Sigmoid colon (tissue), 7 donors: Measurements from ENCODE around the gene STPG1. TPM values are rescaled to one million over a fixed set of nuclear protein-coding genes. Genes with fewer than 3 reads are reported as not detected.
A peak's percentile ranks its signal among the peaks of the same experiment; 100 is the strongest.
"Not testable (repeated sequence)": the region's sequence is repeated elsewhere in the genome, so short reads cannot be mapped to it uniquely, and the experiment has no call there.

Experiments used
- DNase-seq: peaks from one replicate; pipeline ENCODE4 v3.0.0-alpha.2; 2019
- H3K27ac ChIP-seq, 4 donors: fragments of 200-600 bp; sonication (generic); one replicate each; pipeline ENCODE4 v1.5.1; 2016 to 2019; ENCODE audit warnings: mild to moderate bottlenecking in 1 of 4
- H3K27me3 ChIP-seq, 3 donors: fragments of 200-600 bp; sonication (generic); one replicate each; pipeline ENCODE4 v1.5.1; 2019; ENCODE audit warnings: mild to moderate bottlenecking in 1 of 3
- H3K36me3 ChIP-seq, 4 donors: fragments of 200-600 bp; sonication (generic); one replicate each; pipeline ENCODE4 v1.5.1; 2016 to 2019
- H3K4me1 ChIP-seq, 4 donors: fragments of 200-600 bp; sonication (generic); one replicate each; pipeline ENCODE4 v1.5.1; 2017 to 2019
- H3K4me3 ChIP-seq, 4 donors: fragments of 200-600 bp; sonication (generic); one replicate each; pipeline ENCODE4 v1.5.1; 2017 to 2019; ENCODE audit warnings: mild to moderate bottlenecking in 2 of 4, moderate library complexity in 1 of 4
- H3K9me3 ChIP-seq, 4 donors: fragments of 200-600 bp in 3 of 4; sonication (generic) in 3 of 4; one replicate each; pipeline versions ENCODE4 v1.5.1 to v1.6.1; 2013 to 2019
- EP300 ChIP-seq, 4 donors: sonication (generic); formaldehyde crosslinking; IDR thresholded peaks; one replicate each; pipeline ENCODE4 v1.6.1; 2017; ENCODE audit warnings: antibody characterized with exemption in 4 of 4
- POLR2A ChIP-seq, 2 donors: fragments of 450-650 bp; IDR thresholded peaks; one replicate each; pipeline ENCODE4 v1.6.1; 2016; ENCODE audit warnings: antibody characterized with exemption in 2 of 2, mild to moderate bottlenecking in 2 of 2, moderate library complexity in 2 of 2
- POLR2AphosphoS5 ChIP-seq, 4 donors: sonication (generic); formaldehyde crosslinking; IDR thresholded peaks; one replicate each; pipeline ENCODE4 v1.6.1; 2017; ENCODE audit warnings: antibody characterized with exemption in 4 of 4
- WGBS, 2 donors: extraction: QIAGEN DNeasy Blood & Tissue Kit; methylation state at CpG; one replicate each; pipeline ENCODE4 v1.1.7; 2013; 5-methylcytosine and 5-hydroxymethylcytosine counted together
- intact Hi-C: fragments of 100-400 bp; cut with DNase I; formaldehyde crosslinking; loops from one replicate; pipeline ENCODE4 v1.15.1; 2023
- polyA plus RNA-seq, 3 donors: library from polyadenylated mRNA; stranded (reverse); fragments of 200-250 nt; gene quantifications; one replicate each; pipeline ENCODE4 v1.2.3, GENCODE V29; 2013
- total RNA-seq, 4 donors: library from RNA; depleted of rRNA; stranded (reverse); fragments of >200 nt; gene quantifications; one replicate each; pipeline ENCODE4 v1.1.0, GENCODE V29; 2016
- TF ChIP-seq, protein P1 (sequence below), 4 experiments: fragments of 450-650 bp in 3 of 4; fragments of 200-600 bp in 1 of 4; IDR thresholded peaks; one replicate each; pipeline ENCODE4 v1.5.1; 2016 to 2019; ENCODE audit warnings: antibody characterized with exemption in 4 of 4, mild to moderate bottlenecking in 3 of 4, moderate library complexity in 2 of 4
- donor health status: healthy with polysubstance abuse.
- donor health status: Bipolar disorder and iron deficiency.
- donor health status: healthy.

The STPG1 gene
- total and polyA plus RNA-seq, 7 donors = 2.3 to 12.7 (median 4.6) TPM

DNA sequence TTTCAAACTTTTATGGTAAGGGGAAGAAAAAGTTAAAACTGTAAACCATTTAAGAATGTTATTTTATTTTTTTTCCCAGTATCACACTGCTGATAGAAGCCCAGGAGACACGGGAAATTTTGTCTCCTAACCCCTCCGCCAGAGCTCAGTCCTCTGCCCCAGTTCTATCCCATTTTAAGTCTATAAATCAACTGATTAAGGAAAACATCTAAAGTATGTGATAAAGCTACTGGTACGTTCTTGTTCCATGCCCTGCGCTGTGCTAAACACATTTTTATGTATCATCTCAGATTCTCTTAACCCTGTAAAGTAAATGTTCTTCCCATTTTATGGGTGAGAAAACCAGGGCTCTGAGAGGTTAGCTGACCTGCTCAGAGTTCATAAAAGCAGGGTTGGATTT is 36.7 kb upstream of the STPG1 start:
- intact Hi-C loops = no loop called here
- H3K27me3 ChIP-seq = no peaks in the 10 kb centered on the region
- TF ChIP-seq POLR2A (IDR thresholded peaks at IDR 0.05) = no peak
- no peak for TF ChIP-seq EP300 (IDR thresholded peaks at IDR 0.05)
- no peak for TF ChIP-seq POLR2AphosphoS5 (IDR thresholded peaks at IDR 0.05)
- TF ChIP-seq, protein P1, sequence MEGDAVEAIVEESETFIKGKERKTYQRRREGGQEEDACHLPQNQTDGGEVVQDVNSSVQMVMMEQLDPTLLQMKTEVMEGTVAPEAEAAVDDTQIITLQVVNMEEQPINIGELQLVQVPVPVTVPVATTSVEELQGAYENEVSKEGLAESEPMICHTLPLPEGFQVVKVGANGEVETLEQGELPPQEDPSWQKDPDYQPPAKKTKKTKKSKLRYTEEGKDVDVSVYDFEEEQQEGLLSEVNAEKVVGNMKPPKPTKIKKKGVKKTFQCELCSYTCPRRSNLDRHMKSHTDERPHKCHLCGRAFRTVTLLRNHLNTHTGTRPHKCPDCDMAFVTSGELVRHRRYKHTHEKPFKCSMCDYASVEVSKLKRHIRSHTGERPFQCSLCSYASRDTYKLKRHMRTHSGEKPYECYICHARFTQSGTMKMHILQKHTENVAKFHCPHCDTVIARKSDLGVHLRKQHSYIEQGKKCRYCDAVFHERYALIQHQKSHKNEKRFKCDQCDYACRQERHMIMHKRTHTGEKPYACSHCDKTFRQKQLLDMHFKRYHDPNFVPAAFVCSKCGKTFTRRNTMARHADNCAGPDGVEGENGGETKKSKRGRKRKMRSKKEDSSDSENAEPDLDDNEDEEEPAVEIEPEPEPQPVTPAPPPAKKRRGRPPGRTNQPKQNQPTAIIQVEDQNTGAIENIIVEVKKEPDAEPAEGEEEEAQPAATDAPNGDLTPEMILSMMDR (IDR thresholded peaks at IDR 0.05) = no peak
- no peaks in the 10 kb centered on the region for H3K4me1 ChIP-seq
- 86 to 90% methylated on average over 4 of the region's 4 CpGs for WGBS, 2 donors
- H3K27ac ChIP-seq = no peak overlapping the region
- DNase-seq = no peak
- no peak overlapping the region for H3K4me3 ChIP-seq
- H3K36me3 ChIP-seq = peaks cover 3 to 87% (median 12%) of the 10 kb centered on the region in 4 donors
- H3K9me3 ChIP-seq = no peaks in the 10 kb centered on the region

DNA sequence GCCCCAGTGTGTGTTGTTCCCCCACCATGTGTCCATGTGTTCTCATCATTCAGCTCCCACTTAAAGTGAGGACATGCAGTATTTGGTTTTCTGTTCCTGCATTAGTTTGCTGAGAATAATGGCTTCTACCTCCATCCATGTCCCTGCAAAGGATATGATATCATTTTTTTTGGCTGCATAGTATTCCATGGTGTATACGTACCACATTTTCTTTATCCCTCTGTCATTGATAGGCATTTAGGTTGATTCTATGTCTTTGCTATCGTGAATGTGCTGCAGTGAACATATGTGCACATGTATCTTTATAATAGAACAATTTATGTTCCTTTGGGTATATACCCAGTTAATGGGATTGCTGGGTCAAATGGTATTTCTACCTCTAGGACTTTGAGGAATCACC is 32.9 kb upstream of the STPG1 start:
- intact Hi-C loops, H3K27me3 ChIP-seq: not testable (repeated sequence)

DNA sequence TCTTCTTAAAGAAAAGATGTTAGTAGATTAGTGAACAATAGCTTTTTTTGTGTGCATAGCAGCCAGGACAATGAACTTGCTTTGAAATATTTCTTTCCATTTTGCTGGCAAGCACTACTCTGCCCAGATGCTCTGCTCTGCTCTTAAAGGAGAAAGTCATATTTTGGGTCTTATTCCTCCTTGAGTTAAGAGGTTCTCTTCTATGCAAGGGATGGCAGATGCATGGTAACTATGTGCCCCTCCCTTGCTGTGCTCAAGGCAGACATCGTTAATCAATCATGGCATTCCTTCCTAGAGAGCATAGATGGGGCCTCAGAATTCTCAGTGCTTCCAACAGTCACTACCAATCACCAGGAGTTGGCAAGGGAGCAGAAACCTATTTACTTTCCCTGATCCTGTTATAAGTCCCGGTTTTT is 29.7 kb upstream of the STPG1 start:
- H3K36me3 ChIP-seq = peaks cover 0 to 29% (median 4%) of the 10 kb centered on the region in 4 donors
- H3K4me3 ChIP-seq = no peak overlapping the region
- H3K4me1 ChIP-seq = peaks cover 0 to 24% (median 21%) of the 10 kb centered on the region in 4 donors
- peak overlapping the region in 2 of 4 donors; percentile 4 to 37 for H3K27ac ChIP-seq
- no peaks in the 10 kb centered on the region for H3K27me3 ChIP-seq
- no peak for TF ChIP-seq POLR2A (IDR thresholded peaks at IDR 0.05)
- TF ChIP-seq POLR2AphosphoS5 (IDR thresholded peaks at IDR 0.05) = no peak
- TF ChIP-seq, protein P1 (IDR thresholded peaks at IDR 0.05) = no peak
- no peak for TF ChIP-seq EP300 (IDR thresholded peaks at IDR 0.05)
- WGBS, 2 donors = 56 to 73% methylated on average over 2 of the region's 2 CpGs
- DNase-seq = no peak
- H3K9me3 ChIP-seq = no peaks in the 10 kb centered on the region
- intact Hi-C loops = no loop called here

More for the DNA sequence above, 32.9 kb upstream of the STPG1 start:
- 94 to 98% methylated on average over 2 of the region's 2 CpGs for WGBS, 2 donors
- H3K4me1 ChIP-seq = peaks cover 0 to 18% (median 15%) of the 10 kb centered on the region in 4 donors
- peaks cover 1 to 59% (median 7%) of the 10 kb centered on the region in 4 donors for H3K36me3 ChIP-seq
- H3K4me3 ChIP-seq, H3K9me3 ChIP-seq, H3K27ac ChIP-seq, DNase-seq: not testable (repeated sequence)

DNA sequence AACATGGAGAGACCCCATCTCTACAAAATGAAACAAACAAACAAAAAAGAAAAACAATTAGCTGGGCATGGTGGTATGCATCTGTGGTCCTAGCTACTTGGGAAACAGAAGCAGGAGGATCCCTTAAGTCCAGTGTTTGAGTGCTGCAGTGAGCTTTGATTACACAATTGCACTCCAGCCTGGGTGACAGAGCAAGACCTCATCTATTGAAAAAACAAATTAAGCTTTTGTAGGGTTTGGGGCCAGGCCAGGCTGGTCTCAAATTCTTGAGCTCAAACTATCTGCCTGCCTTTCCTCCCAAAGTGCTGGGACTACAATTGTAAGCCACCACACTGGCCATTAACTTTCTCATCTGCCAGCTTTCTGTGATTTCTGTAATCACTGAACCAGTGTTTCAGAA is 29.2 kb upstream of the STPG1 start:
- H3K4me1 ChIP-seq = peaks cover 0 to 29% (median 26%) of the 10 kb centered on the region in 4 donors
- peaks cover 0 to 24% (median 4%) of the 10 kb centered on the region in 4 donors for H3K36me3 ChIP-seq
- H3K4me3 ChIP-seq = no peak overlapping the region
- DNase-seq = no peak
- TF ChIP-seq POLR2A (IDR thresholded peaks at IDR 0.05) (no peak), POLR2AphosphoS5 (IDR thresholded peaks at IDR 0.05) (no peak), EP300 (IDR thresholded peaks at IDR 0.05) (no peak)
- TF ChIP-seq, protein P1 (IDR thresholded peaks at IDR 0.05) = no peak
- no peaks in the 10 kb centered on the region for H3K27me3 ChIP-seq
- intact Hi-C loops = no loop called here
- H3K9me3 ChIP-seq = no peaks in the 10 kb centered on the region
- peak overlapping the region in 2 of 4 donors; percentile 4 to 12 for H3K27ac ChIP-seq

DNA sequence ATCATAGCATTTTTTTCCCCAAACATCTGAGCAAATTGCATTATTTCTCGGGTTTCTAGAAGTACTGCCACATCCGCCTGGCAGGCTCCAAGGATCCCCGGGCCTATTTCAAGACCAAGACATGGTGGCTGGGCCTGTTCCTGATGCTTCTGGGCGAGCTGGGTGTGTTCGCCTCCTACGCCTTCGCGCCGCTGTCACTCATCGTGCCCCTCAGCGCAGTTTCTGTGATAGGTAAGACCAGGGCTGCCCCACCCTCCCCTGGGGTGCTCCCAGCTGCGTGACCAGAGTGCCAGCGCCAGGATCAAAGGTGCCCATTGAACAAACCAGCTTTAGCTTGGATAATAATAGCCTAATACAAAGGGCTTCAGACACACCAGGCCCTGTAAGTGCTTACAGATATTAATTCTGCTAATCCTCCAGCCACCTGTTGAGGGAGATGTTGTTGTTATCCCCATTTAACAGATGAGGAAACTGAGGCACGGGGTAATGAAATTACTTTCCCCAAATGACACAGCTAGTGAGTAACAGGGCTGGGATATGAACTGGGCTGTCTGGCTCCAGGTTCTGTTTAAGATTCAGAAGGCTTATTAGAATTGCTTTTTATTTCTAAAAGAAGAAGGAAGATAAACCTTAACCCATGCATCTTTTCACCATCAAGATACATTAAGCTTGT is 28.6 kb upstream of the STPG1 start:
- no peak for DNase-seq
- Histone ChIP-seq H3K27ac (no peak overlapping the region), H3K36me3 (peaks cover 0 to 24% (median 4%) of the 10 kb centered on the region in 4 donors), H3K4me3 (no peak overlapping the region), H3K27me3 (no peaks in the 10 kb centered on the region), H3K9me3 (no peaks in the 10 kb centered on the region), H3K4me1 (peaks cover 0 to 35% (median 32%) of the 10 kb centered on the region in 4 donors)
- TF ChIP-seq POLR2AphosphoS5 (IDR thresholded peaks at IDR 0.05) = no peak
- 96% methylated on average over 14 of the region's 14 CpGs for WGBS, 2 donors
- intact Hi-C loops = no loop called here

DNA sequence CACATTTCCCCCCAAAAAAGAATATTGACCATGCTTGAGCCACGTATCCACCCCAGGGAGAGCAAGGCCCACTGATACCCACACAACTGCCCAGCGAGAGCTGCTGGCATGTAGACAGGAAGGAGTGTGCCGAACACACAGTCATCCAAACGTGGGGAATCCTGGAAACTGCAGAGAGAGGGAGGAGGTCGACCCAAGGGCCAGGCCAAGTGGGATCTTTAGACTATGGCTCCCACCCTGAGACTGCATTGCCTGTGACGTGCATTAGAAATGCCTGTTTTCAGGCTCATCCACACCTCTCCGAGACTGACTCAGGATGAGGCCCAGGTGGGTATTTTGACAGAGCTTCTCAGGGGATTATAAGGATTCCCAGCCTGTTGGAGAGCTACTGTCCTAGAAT is 27.9 kb upstream of the STPG1 start:
- Histone ChIP-seq H3K27me3 (no peaks in the 10 kb centered on the region), H3K4me1 (peaks cover 0 to 35% (median 32%) of the 10 kb centered on the region in 4 donors), H3K27ac (no peak overlapping the region), H3K36me3 (peaks cover 0 to 19% (median 4%) of the 10 kb centered on the region in 4 donors), H3K4me3 (no peak overlapping the region), H3K9me3 (no peaks in the 10 kb centered on the region)
- WGBS, 2 donors = 87 to 91% methylated on average over 7 of the region's 7 CpGs
- TF ChIP-seq POLR2A (IDR thresholded peaks at IDR 0.05) (no peak), POLR2AphosphoS5 (IDR thresholded peaks at IDR 0.05) (no peak), EP300 (IDR thresholded peaks at IDR 0.05) (no peak)
- TF ChIP-seq, protein P1 (IDR thresholded peaks at IDR 0.05) = no peak
- DNase-seq = no peak
- intact Hi-C loops = no loop called here
